GM12872 (cell line): ENCODE data around the gene ME1.

Source experiments
- CTCF ChIP-seq: IDR thresholded peaks from 3 replicates; pipeline ENCODE4 v1.5.1; 2011; ENCODE audit warnings: low read depth, mild to moderate bottlenecking, low read length, moderate library complexity; ENCODE audit not compliant: insufficient read depth

ME1 gene

GRCh38 chr6:83368577-83368976 lies 62.3 kb downstream of the ME1 start:
- no peak for TF ChIP-seq CTCF

- TF ChIP-seq CTCF = no peak
These were observed 63.7 kb downstream of the ME1 start for GRCh38 chr6:83367104-83367503.

- TF ChIP-seq CTCF = no peak
These were observed 64.9 kb downstream of the ME1 start for GRCh38 chr6:83365931-83366330.

- TF ChIP-seq CTCF = no peak
These were observed 71.2 kb downstream of the ME1 start for GRCh38 chr6:83359638-83360037.

GRCh38 chr6:83354747-83355146 lies 76.1 kb downstream of the ME1 start:
- no peak for TF ChIP-seq CTCF

- no peak for TF ChIP-seq CTCF
These were observed 78.3 kb downstream of the ME1 start for GRCh38 chr6:83352424-83353061.

- TF ChIP-seq CTCF = no peak
These were observed 87.7 kb downstream of the ME1 start for GRCh38 chr6:83343121-83343520.

- TF ChIP-seq CTCF = no peak
These were observed 89.1 kb downstream of the ME1 start for GRCh38 chr6:83341765-83342164.
